Mesenchymal stem cell (in vitro differentiated cells and primary cell): ENCODE results near the gene EMC9.
A peak's percentile ranks its signal among the peaks of the same experiment; 100 is the strongest.

Experiments used
- DNase-seq: peaks from one replicate; pipeline ENCODE4 v3.0.0-alpha.2; 2013
- H2AFZ ChIP-seq: one replicate; pipeline ENCODE4 v1.6.1; 2013; ENCODE audit warnings: low read depth, mild to moderate bottlenecking, control low read depth, inconsistent platforms, low read length, moderate library complexity
- H2AK5ac ChIP-seq: 2 replicates; pipeline ENCODE4 v1.6.1; 2013; ENCODE audit warnings: low read length, moderate library complexity, mild to moderate bottlenecking, inconsistent platforms; ENCODE audit not compliant: severe bottlenecking
- H2BK120ac ChIP-seq: one replicate; pipeline ENCODE4 v1.6.1; 2013; ENCODE audit warnings: low read depth, mild to moderate bottlenecking, inconsistent platforms, low read length, moderate library complexity
- H2BK12ac ChIP-seq, 2 experiments: one replicate each; pipeline ENCODE4 v1.6.1; 2013; ENCODE audit warnings: inconsistent platforms in 2 of 2, low read length in 2 of 2, mild to moderate bottlenecking in 2 of 2, moderate library complexity in 2 of 2, control low read depth in 1 of 2
- H2BK15ac ChIP-seq: one replicate; pipeline ENCODE4 v1.6.1; 2013; ENCODE audit warnings: mild to moderate bottlenecking, low read depth, inconsistent platforms; ENCODE audit not compliant: poor library complexity, severe bottlenecking
- H2BK5ac ChIP-seq: 2 replicates; pipeline ENCODE4 v1.6.1; 2013; ENCODE audit warnings: low read depth, mild to moderate bottlenecking, low read length, control low read depth, inconsistent platforms; ENCODE audit not compliant: poor library complexity, severe bottlenecking
- H3K14ac ChIP-seq, 2 experiments: one replicate each; pipeline ENCODE4 v1.6.1; 2013; ENCODE audit warnings: inconsistent platforms in 2 of 2, low read length in 2 of 2, control low read depth in 1 of 2, mild to moderate bottlenecking in 1 of 2, moderate library complexity in 1 of 2
- H3K18ac ChIP-seq, 2 experiments: one replicate each; pipeline ENCODE4 v1.6.1; 2013; ENCODE audit warnings: inconsistent platforms in 2 of 2, low read length in 2 of 2, control low read depth in 1 of 2, low read depth in 1 of 2, mild to moderate bottlenecking in 1 of 2
- H3K23ac ChIP-seq, 2 experiments: one replicate each; pipeline ENCODE4 v1.6.1; 2013; ENCODE audit warnings: inconsistent platforms in 2 of 2, low read length in 2 of 2, mild to moderate bottlenecking in 2 of 2, moderate library complexity in 2 of 2, control low read depth in 1 of 2
- H3K27ac ChIP-seq: 2 replicates; pipeline ENCODE4 v1.5.1; 2013; ENCODE audit warnings: mild to moderate bottlenecking, moderate library complexity, low read length, control low read depth, inconsistent platforms; ENCODE audit not compliant: poor library complexity, severe bottlenecking
- H3K27me3 ChIP-seq, 2 experiments: 2 replicates each; pipeline versions ENCODE4 v1.6.1 to v1.7.0; 2013; ENCODE audit warnings: low read length in 2 of 2, mild to moderate bottlenecking in 2 of 2, moderate library complexity in 2 of 2, control low read depth in 1 of 2, inconsistent platforms in 1 of 2; ENCODE audit not compliant: control insufficient read depth in 1 of 2, insufficient read depth in 1 of 2
- H3K36me3 ChIP-seq, 2 experiments: 2 replicates each; pipeline versions ENCODE4 v1.6.1 to v1.7.0; 2013; ENCODE audit warnings: low read length in 2 of 2, control low read depth in 1 of 2, inconsistent platforms in 1 of 2, low read depth in 1 of 2, mild to moderate bottlenecking in 1 of 2; ENCODE audit not compliant: insufficient read depth in 2 of 2, control insufficient read depth in 1 of 2
- H3K4ac ChIP-seq, 2 experiments: one replicate each; pipeline ENCODE4 v1.6.1; 2013; ENCODE audit warnings: inconsistent platforms in 2 of 2, low read length in 2 of 2, mild to moderate bottlenecking in 2 of 2, moderate library complexity in 2 of 2, control low read depth in 1 of 2, low read depth in 1 of 2
- H3K4me1 ChIP-seq: 2 replicates; pipeline ENCODE4 v1.6.1; 2013; ENCODE audit warnings: low read depth, low read length, control low read depth; ENCODE audit not compliant: control insufficient read depth, insufficient read depth
- H3K4me2 ChIP-seq: 2 replicates; pipeline ENCODE4 v1.6.1; 2013; ENCODE audit warnings: low read length, mild to moderate bottlenecking, inconsistent platforms; ENCODE audit not compliant: poor library complexity, severe bottlenecking
- H3K4me3 ChIP-seq, 2 experiments: 2 replicates each; pipeline versions ENCODE4 v1.5.1 to v1.7.0; 2013; ENCODE audit warnings: low read length in 2 of 2, mild to moderate bottlenecking in 2 of 2, control low read depth in 1 of 2, low read depth in 1 of 2; ENCODE audit not compliant: insufficient read depth in 1 of 2
- H3K79me1 ChIP-seq: replicated peaks from 2 replicates; pipeline ENCODE4 v1.6.1; 2013; ENCODE audit warnings: mild to moderate bottlenecking, control low read depth, low read length, inconsistent platforms; ENCODE audit not compliant: poor library complexity, severe bottlenecking
- H3K9ac ChIP-seq: 2 replicates; pipeline ENCODE4 v1.7.0; 2013; ENCODE audit warnings: mild to moderate bottlenecking, low read length, moderate library complexity
- H3K9me3 ChIP-seq: 2 replicates; pipeline ENCODE4 v1.7.0; 2013; ENCODE audit warnings: mild to moderate bottlenecking, low read length; ENCODE audit not compliant: control insufficient read depth
- H4K8ac ChIP-seq: one replicate; pipeline ENCODE4 v1.6.1; 2013; ENCODE audit warnings: inconsistent platforms, mild to moderate bottlenecking, low read length, moderate library complexity
- H4K91ac ChIP-seq: one replicate; pipeline ENCODE4 v1.6.1; 2013; ENCODE audit warnings: mild to moderate bottlenecking, low read length, inconsistent platforms
- WGBS: methylation state at CpG from one replicate; pipeline ENCODE4 v1.1.7; 2013; ENCODE audit warnings: mixed read lengths; 5-methylcytosine and 5-hydroxymethylcytosine counted together

The EMC9 gene

DNA sequence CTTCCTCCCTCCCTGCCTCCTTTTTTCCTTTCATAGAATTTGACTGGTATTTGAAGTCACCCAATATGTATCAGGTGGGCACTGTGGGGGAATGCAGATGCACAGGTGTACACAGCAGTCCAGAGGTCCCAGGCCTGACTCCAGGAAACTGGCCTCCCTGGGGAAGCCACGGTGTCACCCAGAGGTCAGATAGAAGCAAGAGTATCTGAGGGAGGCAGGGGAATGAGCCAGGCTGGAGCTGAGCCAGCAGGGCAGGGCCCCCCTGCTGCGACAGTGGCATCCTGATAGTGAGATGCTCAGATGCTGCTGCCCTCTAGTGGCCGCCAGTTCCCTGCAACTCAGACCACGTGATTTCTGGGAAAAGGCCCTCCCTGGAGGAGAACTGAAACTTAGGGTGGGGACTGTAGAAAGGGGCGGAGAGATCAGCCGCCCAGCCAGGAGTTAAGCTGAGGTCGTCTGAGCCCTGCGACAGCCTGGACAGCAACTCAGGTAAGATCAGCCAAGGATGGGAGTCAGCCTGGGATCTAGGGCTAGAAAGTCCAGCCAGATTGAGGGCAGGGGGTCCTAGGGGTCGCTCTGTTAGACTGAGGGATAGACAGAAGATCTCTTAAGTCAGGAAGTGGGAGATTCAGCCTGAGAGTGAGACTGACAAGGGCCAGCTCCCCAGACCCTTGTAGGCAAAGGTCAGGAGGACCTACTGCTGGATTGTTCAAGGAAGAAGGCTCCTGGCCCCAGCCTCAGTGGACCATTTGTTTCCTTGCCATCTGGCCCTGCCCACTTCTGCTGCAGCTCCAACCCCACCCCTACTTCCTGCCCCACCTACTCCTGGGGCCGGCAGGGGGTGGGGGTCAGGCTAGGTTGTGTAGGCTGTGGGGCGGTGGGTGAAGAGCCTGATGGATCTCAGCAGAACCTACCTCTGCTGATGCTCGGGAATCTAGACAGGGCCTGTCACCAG is 19.7 kb upstream of the EMC9 start, which contains the start of gene IRF9:
Gene IRF9 (plus strand): TSS at position 416 of the 955 bp plus-strand sequence. CDS start 880 bp downstream, outside the sequence.
- peaks cover 25% of the 10 kb centered on the region for H3K79me1 ChIP-seq
- H3K9ac ChIP-seq: peak within 1 kb of the TSS; percentile 99
- H2BK12ac ChIP-seq: peak within 1 kb of the TSS; percentile 70 to 73
- no peaks in the 10 kb centered on the region for H3K27me3 ChIP-seq
- H3K36me3 ChIP-seq: peaks cover 68 to 75% of the 10 kb centered on the region in 2 experiments
- H3K4me1 ChIP-seq: peaks cover 19% of the 10 kb centered on the region
- peak within 1 kb of the TSS; percentile 79 to 91 for H3K18ac ChIP-seq
- no peak within 1 kb of the TSS for H2AFZ ChIP-seq
- 9% methylated on average over 12 of the region's 12 CpGs for WGBS
- H3K23ac ChIP-seq: peak within 1 kb of the TSS in 1 of 2 experiments; percentile 81
- no peaks in the 10 kb centered on the region for H3K9me3 ChIP-seq
- peak within 1 kb of the TSS; percentile 90 for H2BK5ac ChIP-seq
- H3K14ac ChIP-seq: peak within 1 kb of the TSS in 1 of 2 experiments; percentile 92
- H4K8ac ChIP-seq: peak within 1 kb of the TSS; percentile 78
- peak within 1 kb of the TSS; percentile 50 for H2BK120ac ChIP-seq
- peak within 1 kb of the TSS; percentile 26 for H2BK15ac ChIP-seq
- DNase-seq: peak; percentile 95
- peak within 1 kb of the TSS; percentile 80 for H3K4me2 ChIP-seq
- peak within 1 kb of the TSS; percentile 95 for H2AK5ac ChIP-seq
- H3K4me3 ChIP-seq: peak within 1 kb of the TSS; percentile 63 to 96
- peak within 1 kb of the TSS; percentile 83 to 91 for H3K4ac ChIP-seq
- H4K91ac ChIP-seq: peak within 1 kb of the TSS; percentile 60
- H3K27ac ChIP-seq: peak within 1 kb of the TSS; percentile 76

DNA sequence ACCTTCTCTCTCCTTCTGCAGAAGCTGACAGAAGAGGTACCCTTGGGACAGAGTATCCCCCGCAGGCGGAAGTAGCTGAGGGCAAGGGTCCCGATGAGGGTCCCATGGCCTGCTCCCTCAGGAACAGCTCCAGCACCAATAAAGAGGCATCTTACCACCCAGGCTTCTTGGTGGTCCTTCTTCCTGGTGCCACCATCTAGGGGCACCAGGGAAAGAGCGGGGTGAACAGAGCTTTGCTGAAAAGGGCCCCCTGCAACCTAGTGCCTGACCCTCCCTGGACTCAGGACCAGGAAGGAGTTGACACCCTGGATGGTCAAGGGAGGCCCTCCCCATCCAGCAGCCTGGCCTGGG is 19.1 kb upstream of the EMC9 start:
- peaks cover 66 to 75% of the 10 kb centered on the region in 2 experiments for H3K36me3 ChIP-seq
- H3K4me1 ChIP-seq: peaks cover 19% of the 10 kb centered on the region
- no peak overlapping the region for H2BK5ac ChIP-seq
- H3K9ac ChIP-seq: peak overlapping the region; percentile 99
- peak overlapping the region; percentile 36 for H2BK120ac ChIP-seq
- H3K4me2 ChIP-seq: no peak overlapping the region
- H2AFZ ChIP-seq: no peak overlapping the region
- H3K27ac ChIP-seq: peak overlapping the region; percentile 19
- H3K23ac ChIP-seq: no peak overlapping the region
- peaks cover 25% of the 10 kb centered on the region for H3K79me1 ChIP-seq
- H3K4ac ChIP-seq: no peak overlapping the region
- H3K18ac ChIP-seq: peak overlapping the region in 1 of 2 experiments; percentile 63
- no peak for DNase-seq
- H3K4me3 ChIP-seq: no peak overlapping the region
- 98% methylated on average over 4 of the region's 4 CpGs for WGBS
- no peak overlapping the region for H3K14ac ChIP-seq
- H2AK5ac ChIP-seq: no peak overlapping the region
- no peaks in the 10 kb centered on the region for H3K9me3 ChIP-seq
- H2BK15ac ChIP-seq: no peak overlapping the region
- H4K91ac ChIP-seq: peak overlapping the region; percentile 29
- H4K8ac ChIP-seq: peak overlapping the region; percentile 27
- no peaks in the 10 kb centered on the region for H3K27me3 ChIP-seq
- peak overlapping the region; percentile 61 to 62 for H2BK12ac ChIP-seq

DNA sequence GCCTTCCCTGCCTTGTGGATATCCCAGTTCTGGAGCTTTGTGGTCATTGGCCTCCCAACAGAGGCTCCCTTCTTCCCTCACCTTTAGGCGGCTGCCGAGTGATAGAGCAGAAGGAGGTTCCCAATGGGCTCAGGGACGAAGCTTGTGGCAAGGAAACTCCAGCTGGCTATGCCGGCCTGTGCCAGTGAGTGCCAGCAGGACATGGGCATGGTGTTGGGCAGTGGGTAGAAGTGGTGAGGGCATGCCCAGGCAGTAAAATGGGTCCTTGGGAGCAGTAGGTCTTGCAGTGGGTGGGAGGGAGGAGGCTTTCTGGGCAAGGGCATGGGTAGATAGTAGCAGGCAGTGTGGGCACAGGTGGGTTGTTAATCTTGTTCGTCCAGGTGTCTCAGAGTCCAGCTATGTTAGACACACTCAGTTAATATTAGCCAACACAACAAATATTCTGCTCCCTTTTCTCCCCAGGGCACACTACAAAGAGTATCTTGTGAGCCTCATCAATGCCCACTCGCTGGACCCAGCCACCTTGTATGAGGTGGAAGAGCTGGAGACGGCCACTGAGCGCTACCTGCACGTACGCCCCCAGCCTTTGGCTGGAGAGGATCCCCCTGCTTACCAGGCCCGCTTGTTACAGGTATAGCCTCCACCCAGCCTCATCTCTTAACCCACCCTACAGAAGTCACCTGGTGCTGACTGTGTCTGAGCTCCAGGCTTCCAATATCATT is 18.5 kb upstream of the EMC9 start:
- Histone ChIP-seq H3K14ac (no peak overlapping the region), H3K79me1 (peaks cover 23% of the 10 kb centered on the region), H3K27ac (no peak overlapping the region), H3K9me3 (no peaks in the 10 kb centered on the region), H3K18ac (no peak overlapping the region), H3K4me1 (peaks cover 19% of the 10 kb centered on the region), H3K23ac (no peak overlapping the region), H2BK120ac (no peak overlapping the region), H3K4me3 (no peak overlapping the region), H2BK15ac (peak overlapping the region; percentile 6), H4K91ac (peak overlapping the region; percentile 4), H3K4ac (no peak overlapping the region), H2BK12ac (peak overlapping the region; percentile 62 to 67), H2AK5ac (no peak overlapping the region), H2AFZ (no peak overlapping the region), H3K36me3 (peaks cover 66 to 75% of the 10 kb centered on the region in 2 experiments), H3K27me3 (no peaks in the 10 kb centered on the region), H3K4me2 (no peak overlapping the region), H2BK5ac (no peak overlapping the region), H4K8ac (no peak overlapping the region), H3K9ac (no peak overlapping the region)
- WGBS: 98% methylated on average over 10 of the region's 11 CpGs
- DNase-seq: no peak

DNA sequence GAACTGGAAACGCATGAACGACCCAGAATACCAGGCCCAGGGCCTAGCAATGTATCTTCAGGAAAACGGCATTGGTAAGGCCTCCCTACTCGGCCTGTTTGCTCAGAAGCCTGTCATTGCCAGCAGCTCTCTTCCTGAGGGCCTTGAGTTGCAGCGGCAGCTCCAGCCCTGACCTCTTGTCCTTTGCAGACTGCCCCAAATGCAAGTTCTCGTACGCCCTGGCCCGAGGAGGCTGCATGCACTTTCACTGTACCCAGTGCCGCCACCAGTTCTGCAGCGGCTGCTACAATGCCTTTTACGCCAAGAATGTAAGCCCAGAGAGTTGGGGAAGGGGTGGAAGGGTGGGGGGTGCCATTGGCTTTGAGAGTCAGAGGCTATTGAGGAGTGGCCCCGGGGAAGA is 15.9 kb upstream of the EMC9 start:
- Histone ChIP-seq H3K18ac (no peak overlapping the region), H2AFZ (no peak overlapping the region), H3K36me3 (peaks cover 47 to 66% of the 10 kb centered on the region in 2 experiments), H3K14ac (no peak overlapping the region), H4K91ac (no peak overlapping the region), H3K4me1 (peaks cover 13% of the 10 kb centered on the region), H3K4ac (no peak overlapping the region), H2BK120ac (no peak overlapping the region), H3K27ac (no peak overlapping the region), H2BK12ac (no peak overlapping the region), H3K79me1 (peaks cover 9% of the 10 kb centered on the region), H3K23ac (no peak overlapping the region), H2BK15ac (no peak overlapping the region), H3K4me2 (no peak overlapping the region), H2BK5ac (no peak overlapping the region), H2AK5ac (no peak overlapping the region), H3K9ac (no peak overlapping the region), H3K4me3 (no peak overlapping the region), H4K8ac (no peak overlapping the region), H3K27me3 (no peaks in the 10 kb centered on the region), H3K9me3 (no peaks in the 10 kb centered on the region)
- DNase-seq: no peak
- WGBS: 92% methylated on average over 10 of the region's 12 CpGs
